Left ventricle myocardium inferior (tissue), 1 donor: ENCODE results near the gene AMIGO3. TPM values are rescaled to one million over a fixed set of nuclear protein-coding genes. Genes with fewer than 3 reads are reported as not detected.

ENCODE experiments used
- DNase-seq: peaks from one replicate; pipeline ENCODE4 v3.0.0-alpha.2; 2020
- H3K27ac ChIP-seq: fragments of 200-600 bp; replicated peaks from 2 replicates; pipeline ENCODE4 v1.8.0; 2021
- H3K27me3 ChIP-seq: fragments of 200-600 bp; 2 replicates; pipeline ENCODE4 v1.8.0; 2021; ENCODE audit warnings: low read depth
- H3K36me3 ChIP-seq: fragments of 200-600 bp; 2 replicates; pipeline ENCODE4 v1.8.0; 2021
- H3K4me1 ChIP-seq: fragments of 200-600 bp; 2 replicates; pipeline ENCODE4 v1.8.0; 2021
- H3K4me3 ChIP-seq: fragments of 200-600 bp; 2 replicates; pipeline ENCODE4 v1.8.0; 2021; ENCODE audit warnings: mild to moderate bottlenecking, moderate library complexity
- H3K9me3 ChIP-seq: fragments of 200-600 bp; replicated peaks from 2 replicates; pipeline ENCODE4 v1.8.0; 2021
- CTCF ChIP-seq: fragments of 200-600 bp; IDR thresholded peaks from 2 replicates; pipeline ENCODE4 v1.8.0; 2021; ENCODE audit warnings: antibody characterized with exemption, mild to moderate bottlenecking, borderline replicate concordance
- intact Hi-C: fragments of 100-400 bp; cut with micrococcal nuclease; formaldehyde crosslinking; loops from one replicate; pipeline ENCODE4 v1.11.0; 2022
- total RNA-seq: library from RNA; stranded (reverse); fragmentation: NEBNext Ultra II Directional; extraction: Animal tissue kit (Norgen Biotek cat#: 25700); gene quantifications from one replicate; pipeline ENCODE4 v1.2.1, GENCODE V29; 2021
- donor health status: DM: no; HTN: yes; CAD: no; lungs with severe emphysema.

Gene AMIGO3
- total RNA-seq, 1 donor from 2014 or later, result not detected

- no peak overlapping the region for H3K4me3 ChIP-seq
- DNase-seq, result no peak
- intact Hi-C loops, result no loop called here
- H3K36me3 ChIP-seq, result peaks cover 90% of the 10 kb centered on the region
- no peak for TF ChIP-seq CTCF
- H3K27ac ChIP-seq, result no peak overlapping the region
- no peaks in the 10 kb centered on the region for H3K27me3 ChIP-seq
- peaks cover 8% of the 10 kb centered on the region for H3K4me1 ChIP-seq
- no peaks in the 10 kb centered on the region for H3K9me3 ChIP-seq
Measured at GRCh38 chr3:49729966-49730609, 10.6 kb upstream of the AMIGO3 start.

GRCh38 chr3:49727924-49728361, 8.5 kb upstream of the AMIGO3 start:
- Histone ChIP-seq H3K4me1 (peaks cover 21% of the 10 kb centered on the region), H3K9me3 (no peaks in the 10 kb centered on the region), H3K36me3 (peaks cover 73% of the 10 kb centered on the region), H3K27me3 (no peaks in the 10 kb centered on the region), H3K27ac (no peak overlapping the region), H3K4me3 (no peak overlapping the region)
- intact Hi-C loops, result no loop called here
- TF ChIP-seq CTCF, result no peak
- DNase-seq, result no peak

GRCh38 chr3:49727154-49727923, 7.9 kb upstream of the AMIGO3 start:
- H3K27me3 ChIP-seq, result no peaks in the 10 kb centered on the region
- TF ChIP-seq CTCF, result no peak
- intact Hi-C loops, result no loop called here
- H3K4me1 ChIP-seq, result peaks cover 27% of the 10 kb centered on the region
- no peaks in the 10 kb centered on the region for H3K9me3 ChIP-seq
- DNase-seq, result peak; percentile 14
- H3K36me3 ChIP-seq, result peaks cover 70% of the 10 kb centered on the region
- no peak overlapping the region for H3K27ac ChIP-seq
- H3K4me3 ChIP-seq, result no peak overlapping the region

GRCh38 chr3:49725906-49726681, 6.6 kb upstream of the AMIGO3 start:
- peak; percentile 12 for DNase-seq
- peaks cover 33% of the 10 kb centered on the region for H3K4me1 ChIP-seq
- H3K27me3 ChIP-seq, result no peaks in the 10 kb centered on the region
- H3K4me3 ChIP-seq, result no peak overlapping the region
- peak overlapping the region; percentile 96 for H3K27ac ChIP-seq
- no peaks in the 10 kb centered on the region for H3K9me3 ChIP-seq
- TF ChIP-seq CTCF, result no peak
- intact Hi-C loops, result no loop called here
- peaks cover 70% of the 10 kb centered on the region for H3K36me3 ChIP-seq

- no peaks in the 10 kb centered on the region for H3K9me3 ChIP-seq
- peak overlapping the region; percentile 96 for H3K4me3 ChIP-seq
- H3K36me3 ChIP-seq, result peaks cover 62% of the 10 kb centered on the region
- TF ChIP-seq CTCF, result no peak
- intact Hi-C loops, result no loop called here
- H3K27ac ChIP-seq, result peak overlapping the region; percentile 96
- H3K4me1 ChIP-seq, result peaks cover 48% of the 10 kb centered on the region
- peak; percentile 15 for DNase-seq
- H3K27me3 ChIP-seq, result no peaks in the 10 kb centered on the region
Measured at GRCh38 chr3:49724586-49724985, 5.1 kb upstream of the AMIGO3 start.
